DND-41 (cell line): ENCODE results near the gene TMEM225.

Experiments used
- ATAC-seq: fragments of 200-7000 bp; cut with Tn5 transposase; 3 replicates; pipeline ENCODE4 v1.9.1; 2021; ENCODE audit warnings: low read depth; ENCODE audit not compliant: insufficient read depth
- DNase-seq: peaks from one replicate; pipeline ENCODE4 v3.0.0-alpha.2; 2020
- H2AFZ ChIP-seq: 2 replicates; pipeline ENCODE4 v1.6.0; 2012; ENCODE audit warnings: low read depth, low read length
- H3K27ac ChIP-seq: 2 replicates; pipeline ENCODE4 v1.5.1; 2012; ENCODE audit warnings: low read length, inconsistent platforms
- H3K27me3 ChIP-seq: fragments of 200-600 bp; sonication (generic); 2 replicates; pipeline ENCODE4 v1.6.0; 2012; ENCODE audit warnings: low read length, mild to moderate bottlenecking, inconsistent platforms; ENCODE audit not compliant: insufficient read depth, poor library complexity
- H3K36me3 ChIP-seq: 2 replicates; pipeline ENCODE4 v1.5.1; 2012; ENCODE audit warnings: low read length, inconsistent platforms; ENCODE audit not compliant: insufficient read depth
- H3K4me1 ChIP-seq: 2 replicates; pipeline ENCODE4 v1.5.1; 2012; ENCODE audit warnings: mild to moderate bottlenecking, low read length; ENCODE audit not compliant: insufficient read depth
- H3K4me2 ChIP-seq: 2 replicates; pipeline ENCODE4 v1.6.0; 2012; ENCODE audit warnings: mild to moderate bottlenecking, moderate library complexity, low read length, inconsistent platforms; ENCODE audit not compliant: insufficient read depth
- H3K4me3 ChIP-seq, 2 experiments: fragments of 200-600 bp in 1 of 2; shearing (Covaris generic) in 1 of 2; 2 replicates each; pipeline ENCODE4 v1.5.1; 2012 to 2016; ENCODE audit warnings: inconsistent platforms in 2 of 2, low read length in 2 of 2, mild to moderate bottlenecking in 2 of 2, low read depth in 1 of 2, moderate library complexity in 1 of 2
- H3K79me2 ChIP-seq: 2 replicates; pipeline ENCODE4 v1.6.0; 2012; ENCODE audit warnings: low read length, inconsistent platforms; ENCODE audit not compliant: insufficient read depth
- H3K9ac ChIP-seq: 2 replicates; pipeline ENCODE4 v1.6.0; 2012; ENCODE audit warnings: low read depth, mild to moderate bottlenecking, inconsistent platforms, low read length, moderate library complexity
- H3K9me3 ChIP-seq: 2 replicates; pipeline ENCODE4 v1.5.1; 2012; ENCODE audit warnings: low read length, moderate library complexity, mild to moderate bottlenecking, inconsistent platforms; ENCODE audit not compliant: insufficient read depth, severe bottlenecking
- H4K20me1 ChIP-seq: 2 replicates; pipeline ENCODE4 v1.6.0; 2012; ENCODE audit warnings: low read length; ENCODE audit not compliant: insufficient read depth
- CTCF ChIP-seq: IDR thresholded peaks from 2 replicates; pipeline ENCODE4 v1.5.1; 2012; ENCODE audit warnings: borderline replicate concordance, low read length, moderate library complexity, mild to moderate bottlenecking; ENCODE audit not compliant: poor library complexity, severe bottlenecking; ENCODE audit errors: extremely low read depth
- EZH2 ChIP-seq: IDR thresholded peaks from 3 replicates; pipeline ENCODE4 v1.6.1; 2012; ENCODE audit warnings: borderline replicate concordance, low read depth, mild to moderate bottlenecking, moderate library complexity, low read length, inconsistent platforms; ENCODE audit not compliant: severe bottlenecking

TMEM225 gene

DNA sequence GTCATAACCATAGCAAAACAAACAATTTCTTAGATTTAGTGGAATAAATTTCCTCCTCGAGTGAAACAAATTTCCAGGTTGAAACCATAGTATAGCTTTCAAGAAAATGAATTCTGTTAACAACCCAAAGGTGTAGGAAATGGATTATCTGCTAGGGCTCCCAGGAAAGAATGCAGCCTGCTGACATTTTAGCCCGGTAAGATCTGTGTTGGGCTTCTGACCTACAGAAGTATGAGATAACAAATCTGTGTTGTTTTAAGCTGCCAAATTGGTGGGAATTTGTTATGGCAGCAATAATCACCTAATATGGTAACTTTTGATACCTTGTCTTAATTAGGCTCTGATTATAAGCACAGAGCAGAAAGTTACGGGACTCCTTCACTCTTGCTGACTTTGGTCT lies 47.3 kb downstream of the TMEM225 start:
- Histone ChIP-seq H3K27ac (no peak overlapping the region), H2AFZ (no peak overlapping the region), H3K36me3 (no peaks in the 10 kb centered on the region), H3K9ac (no peak overlapping the region), H3K4me3 (no peak overlapping the region), H3K27me3 (peaks cover 5% of the 10 kb centered on the region), H3K4me1 (no peaks in the 10 kb centered on the region), H3K79me2 (no peaks in the 10 kb centered on the region), H3K9me3 (no peaks in the 10 kb centered on the region), H3K4me2 (no peak overlapping the region), H4K20me1 (no peaks in the 10 kb centered on the region)
- ATAC-seq (no peak), DNase-seq (no peak)
- no peak for TF ChIP-seq EZH2
- no peak for TF ChIP-seq CTCF

DNA sequence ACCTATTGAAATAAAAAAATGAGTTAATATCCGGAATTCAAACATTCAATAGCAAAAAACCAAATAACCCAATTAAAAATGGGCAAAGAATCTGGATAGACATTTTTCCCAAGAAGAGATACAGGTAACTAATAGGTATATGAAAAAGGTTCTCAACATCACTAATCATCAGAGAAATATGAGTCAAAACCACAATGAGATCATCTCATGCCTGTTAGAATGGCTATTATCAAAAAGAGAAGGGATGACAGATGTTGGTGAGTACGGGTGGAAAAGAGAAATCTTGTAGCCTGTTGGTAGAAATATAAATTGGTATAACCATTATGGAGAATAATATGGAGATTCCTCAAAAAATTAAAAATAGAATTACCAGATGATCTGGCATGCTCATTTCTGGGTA lies 52.4 kb downstream of the TMEM225 start:
- ATAC-seq = no peak
- Histone ChIP-seq H3K9me3 (no peaks in the 10 kb centered on the region), H3K4me3 (no peak overlapping the region)

More for the DNA sequence above, 52.4 kb downstream of the TMEM225 start:
- H3K36me3 ChIP-seq = no peaks in the 10 kb centered on the region
- no peak overlapping the region for H2AFZ ChIP-seq
- H3K4me2 ChIP-seq = no peak overlapping the region
- no peaks in the 10 kb centered on the region for H3K27me3 ChIP-seq
- TF ChIP-seq EZH2 = no peak
- no peak for TF ChIP-seq CTCF
- H3K9ac ChIP-seq = no peak overlapping the region
- no peaks in the 10 kb centered on the region for H3K79me2 ChIP-seq
- no peak for DNase-seq
- no peak overlapping the region for H3K27ac ChIP-seq
- no peaks in the 10 kb centered on the region for H3K4me1 ChIP-seq
- no peaks in the 10 kb centered on the region for H4K20me1 ChIP-seq
